A549 (cell line): ENCODE data around the gene DTD2. TPM values are rescaled to one million over a fixed set of nuclear protein-coding genes. Genes with fewer than 3 reads are reported as not detected.
"Not testable (repeated sequence)": the region's sequence is repeated elsewhere in the genome, so short reads cannot be mapped to it uniquely, and the experiment has no call there.

ENCODE experiments used
- ATAC-seq, 2 experiments: fragments of 200-7000 bp in 1 of 2; fragments of >200 bp in 1 of 2; cut with Nextera tagmentation in 1 of 2; cut with Tn5 transposase in 1 of 2; 3 replicates each; pipeline versions ENCODE4 v1.8.0 to v1.9.1; 2018 to 2020; ENCODE audit warnings: mild to moderate bottlenecking in 1 of 2, moderate library complexity in 1 of 2
- CTCF ChIA-PET: fragments of 300-600 bp; sonication (Branson Sonifier 250); formaldehyde crosslinking; extraction: SDS; loops from one replicate; lab custom pipeline; 2021; ENCODE audit warnings: antibody characterized with exemption, inconsistent platforms; lab: Yijun Ruan, JAX
- POLR2A ChIA-PET: fragments of 350-600 bp; formaldehyde crosslinking; extraction: SDS; loops from one replicate; lab custom pipeline; 2021; ENCODE audit warnings: antibody characterized with exemption, inconsistent platforms; lab: Yijun Ruan, JAX
- DNase-seq, 2 experiments: peaks; one replicate each; pipeline versions ENCODE4 v3.0.0 to v3.0.0-alpha.2; 2011 to 2016; ENCODE audit warnings: low read depth in 1 of 2, low spot score in 1 of 2
- FAIRE-seq: peaks from 2 replicates; lab custom pipeline; 2011; peaks lifted over from hg19 to GRCh38; lab: Jason Lieb, UNC
- H3K27ac ChIP-seq, 2 experiments: fragments of >200 bp; sonication (Bioruptor Twin); formaldehyde crosslinking; 3 replicates each; pipeline ENCODE4 v1.5.1; 2016 to 2017
- H3K4me1 ChIP-seq: fragments of >200 bp; sonication (Bioruptor Twin); formaldehyde crosslinking; 3 replicates; pipeline ENCODE4 v1.6.1; 2016
- H3K4me2 ChIP-seq: fragments of >200 bp; sonication (Bioruptor Twin); formaldehyde crosslinking; 3 replicates; pipeline ENCODE4 v1.6.1; 2016
- H3K4me3 ChIP-seq: fragments of >200 bp; sonication (Bioruptor Twin); formaldehyde crosslinking; 3 replicates; pipeline ENCODE4 v1.5.1; 2016
- H3K9me3 ChIP-seq: fragments of >200 bp; sonication (Bioruptor Twin); formaldehyde crosslinking; 3 replicates; pipeline ENCODE4 v1.6.1; 2016
- CBX2 ChIP-seq: fragments of 200-600 bp; sonication (generic); IDR thresholded peaks from 2 replicates; pipeline ENCODE4 v1.6.1; 2016; ENCODE audit warnings: low read depth, mild to moderate bottlenecking, borderline replicate concordance
- CBX8 ChIP-seq: fragments of 200-600 bp; sonication (generic); IDR thresholded peaks from 2 replicates; pipeline ENCODE4 v1.6.1; 2016
- CEBPB ChIP-seq, 2 experiments: fragments of >200 bp in 1 of 2; sonication (Bioruptor Twin) in 1 of 2; formaldehyde crosslinking in 1 of 2; IDR thresholded peaks; 2 replicates each; pipeline ENCODE4 v1.6.1; 2012 to 2016
- EHF ChIP-seq: fragments of 250-450 bp; sonication (Bioruptor Pico); IDR thresholded peaks from 2 replicates; pipeline ENCODE4 v1.5.0; 2020; ENCODE audit warnings: mild to moderate bottlenecking
- EHMT2 ChIP-seq: fragments of 200-600 bp; sonication (generic); IDR thresholded peaks from 2 replicates; pipeline ENCODE4 v1.6.1; 2016; ENCODE audit warnings: antibody characterized with exemption, low read depth, mild to moderate bottlenecking, moderate library complexity
- ESRRA ChIP-seq: fragments of 150-350 bp; IDR thresholded peaks from 2 replicates; pipeline ENCODE4 v1.6.1; 2014; ENCODE audit warnings: mild to moderate bottlenecking, low read length, borderline replicate concordance
- GATA3 ChIP-seq: IDR thresholded peaks from 2 replicates; pipeline ENCODE4 v1.6.1; 2012; ENCODE audit warnings: borderline replicate concordance
- HDAC2 ChIP-seq: fragments of 200-600 bp; sonication (generic); IDR thresholded peaks from 2 replicates; pipeline ENCODE4 v1.6.1; 2016
- HOXA7 ChIP-seq: fragments of 250-450 bp; sonication (Bioruptor Pico); IDR thresholded peaks from 2 replicates; pipeline ENCODE4 v1.5.0; 2020; ENCODE audit warnings: mild to moderate bottlenecking, moderate library complexity
- HOXB13 ChIP-seq: fragments of 250-450 bp; sonication (Bioruptor Pico); IDR thresholded peaks from 2 replicates; pipeline ENCODE4 v1.5.0; 2020; ENCODE audit warnings: low read depth, mild to moderate bottlenecking, moderate library complexity
- JUNB ChIP-seq: fragments of >200 bp; sonication (Bioruptor Twin); formaldehyde crosslinking; IDR thresholded peaks from 2 replicates; pipeline ENCODE4 v1.6.1; 2016
- KDM1A ChIP-seq: fragments of 200-600 bp; sonication (generic); IDR thresholded peaks from 2 replicates; pipeline ENCODE4 v1.6.1; 2016; ENCODE audit warnings: low read depth, mild to moderate bottlenecking
- KDM5A ChIP-seq: fragments of 200-600 bp; sonication (generic); IDR thresholded peaks from 2 replicates; pipeline ENCODE4 v1.6.1; 2016; ENCODE audit warnings: antibody characterized with exemption, mild to moderate bottlenecking
- MAX ChIP-seq: IDR thresholded peaks from 2 replicates; pipeline ENCODE4 v1.6.1; 2012
- NFE2L2 ChIP-seq: fragments of 150-350 bp; conservative IDR thresholded peaks from 2 replicates; pipeline ENCODE4 v1.6.1; 2014; ENCODE audit warnings: low read length
- NPAS2 ChIP-seq: fragments of 250-450 bp; sonication (Bioruptor Pico); IDR thresholded peaks from 2 replicates; pipeline ENCODE4 v1.8.0; 2022; ENCODE audit warnings: mild to moderate bottlenecking, moderate library complexity, borderline replicate concordance
- RAD21 ChIP-seq, 2 experiments: fragments of >200 bp in 1 of 2; sonication (Bioruptor Twin) in 1 of 2; formaldehyde crosslinking in 1 of 2; IDR thresholded peaks in 1 of 2; conservative IDR thresholded peaks in 1 of 2; 2 replicates in 1 of 2; 3 replicates in 1 of 2; pipeline ENCODE4 v1.6.1; 2012 to 2018; ENCODE audit warnings: inconsistent platforms in 1 of 2
- RCOR1 ChIP-seq: fragments of 150-350 bp; IDR thresholded peaks from 2 replicates; pipeline ENCODE4 v1.6.1; 2014; ENCODE audit warnings: antibody characterized with exemption, low read length, low read depth
- REST ChIP-seq: fragments of 200-600 bp; sonication (generic); IDR thresholded peaks from 2 replicates; pipeline ENCODE4 v1.6.1; 2016; ENCODE audit warnings: antibody characterized with exemption, mild to moderate bottlenecking, moderate library complexity
- RNF2 ChIP-seq: fragments of 200-600 bp; sonication (generic); IDR thresholded peaks from 2 replicates; pipeline ENCODE4 v1.6.1; 2016; ENCODE audit warnings: low read depth, mild to moderate bottlenecking, antibody characterized with exemption, moderate library complexity, borderline replicate concordance
- SREBF2 ChIP-seq: fragments of 450-650 bp; IDR thresholded peaks from 2 replicates; pipeline ENCODE4 v1.6.1; 2014; ENCODE audit warnings: mild to moderate bottlenecking, moderate library complexity
- TFCP2L1 ChIP-seq: fragments of 250-450 bp; sonication (Bioruptor Pico); IDR thresholded peaks from 2 replicates; pipeline ENCODE4 v1.5.0; 2021; ENCODE audit warnings: mild to moderate bottlenecking
- USF2 ChIP-seq: fragments of 450-650 bp; IDR thresholded peaks from 2 replicates; pipeline ENCODE4 v1.6.1; 2014; ENCODE audit warnings: antibody characterized with exemption
- ZC3H11A ChIP-seq: fragments of 450-650 bp; IDR thresholded peaks from 2 replicates; pipeline ENCODE4 v1.6.1; 2014; ENCODE audit warnings: antibody characterized with exemption, mild to moderate bottlenecking
- WGBS: methylation state at CpG from one replicate; pipeline ENCODE4 v1.1.6; 2017; ENCODE audit errors: missing lambda C conversion rate; 5-methylcytosine and 5-hydroxymethylcytosine counted together
- polyA plus RNA-seq, 4 experiments: library from polyadenylated mRNA; depleted of rRNA in 3 of 4; stranded (reverse); fragments of >200 nt; fragmentation: RNase III in 1 of 4; extraction: RNeasy Plus Mini Kit Qiagen cat#74134 plus additional on column Dnase treatment in 1 of 4; gene quantifications; 2 replicates in 3 of 4; 3 replicates in 1 of 4; pipeline ENCODE4 v1.2.3, GENCODE V29; 2011 to 2017
- TF ChIP-seq, protein P1 (sequence below): fragments of 150-350 bp; IDR thresholded peaks from 2 replicates; pipeline ENCODE4 v1.6.1; 2014; ENCODE audit warnings: low read depth, mild to moderate bottlenecking, low read length

DTD2 gene
- polyA plus RNA-seq, 2 of the 4 experiments (the other 2 are of a cell fraction) = 28.5 to 39.5 TPM

- no peak overlapping the region for H3K4me3 ChIP-seq
- peaks cover 29% of the 10 kb centered on the region for H3K4me1 ChIP-seq
- ChIA-PET POLR2A (interaction anchor here (4.9 kb wide), 1 partner anchor 20 kb away, joined by 58 read pairs; the partner anchor contains the start of gene HEATR5A), CTCF (no interaction called here)
- DNase-seq (no peak), FAIRE-seq (peak; percentile 68), ATAC-seq (no peak)
- H3K4me2 ChIP-seq = no peak overlapping the region
- TF ChIP-seq HOXA7 = no peak
- TF ChIP-seq TFCP2L1 (CRISPR knock-in tag) = no peak
- no peak for TF ChIP-seq HDAC2
- no peak for TF ChIP-seq CBX8
- no peak for TF ChIP-seq EHF (CRISPR knock-in tag)
- TF ChIP-seq USF2 = no peak
- no peak for TF ChIP-seq REST
- no peak for TF ChIP-seq CBX2
- TF ChIP-seq JUNB = no peak
- TF ChIP-seq CEBPB (IDR thresholded peaks at IDR 0.05) = no peak
- TF ChIP-seq KDM1A = no peak
- H3K9me3 ChIP-seq = no peaks in the 10 kb centered on the region
- H3K27ac ChIP-seq = peak overlapping the region; percentile 3 to 87; a peak in 2 of 6 replicates
- 89% methylated on average over 2 of the region's 2 CpGs for WGBS
These were observed 17.7 kb downstream of the DTD2 start for GRCh38 chr14:31439561-31439960.

DNA sequence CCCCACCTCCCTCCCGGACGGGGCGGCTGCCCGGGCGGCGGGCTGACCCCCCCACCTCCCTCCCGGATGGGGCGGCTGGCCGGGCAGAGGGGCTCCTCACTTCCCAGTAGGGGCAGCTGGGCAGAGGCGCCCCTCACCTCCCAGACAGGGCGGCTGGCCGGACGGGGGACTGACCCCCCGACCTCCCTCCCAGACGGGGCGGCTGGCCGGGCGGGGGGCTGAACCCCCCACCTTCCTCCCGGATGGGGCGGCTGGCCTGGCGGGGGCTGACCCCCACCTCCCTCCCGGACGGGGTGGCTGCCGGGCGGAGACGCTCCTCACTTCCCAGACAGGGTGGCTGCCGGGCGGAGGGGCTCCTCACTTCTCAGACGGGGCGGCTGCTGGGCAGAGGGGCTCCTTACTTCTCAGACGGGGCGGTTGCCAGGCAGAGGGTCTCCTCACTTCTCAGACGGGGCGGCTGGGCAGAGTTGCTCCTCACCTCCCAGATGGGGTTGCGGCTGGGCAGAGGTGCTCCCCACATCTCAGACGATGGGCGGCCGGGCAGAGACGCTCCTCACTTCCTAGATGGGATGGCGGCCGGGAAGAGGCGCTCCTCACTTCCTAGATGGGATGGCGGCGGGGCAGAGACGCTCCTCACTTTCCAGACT, 20.1 kb downstream of the DTD2 start:
- H3K9me3 ChIP-seq, H3K4me2 ChIP-seq, DNase-seq, ATAC-seq, POLR2A ChIA-PET, CTCF ChIA-PET, H3K4me3 ChIP-seq, H3K27ac ChIP-seq, FAIRE-seq: not testable (repeated sequence)
- WGBS = 100% methylated on average over 2 of the region's 45 CpGs
- peaks cover 20% of the 10 kb centered on the region for H3K4me1 ChIP-seq

DNA sequence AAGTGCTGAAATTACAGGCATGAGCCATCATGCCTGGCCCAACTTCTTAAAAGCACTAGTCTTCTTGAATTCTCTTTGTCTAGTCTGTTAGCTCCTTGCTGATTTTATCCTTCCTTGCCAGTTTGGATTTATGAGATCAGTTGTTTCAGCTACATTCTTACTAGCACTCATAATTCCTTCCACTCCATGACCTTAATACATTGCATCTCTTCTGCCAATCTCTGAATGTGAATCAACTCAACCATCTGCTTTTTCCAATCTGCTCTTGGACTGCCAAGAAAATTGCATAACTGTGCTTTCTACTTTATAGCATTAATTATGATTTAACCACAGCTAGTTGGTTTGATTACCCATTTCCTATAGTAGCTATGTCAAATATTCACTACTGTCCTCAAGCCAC, 22.0 kb downstream of the DTD2 start:
- peaks cover 6% of the 10 kb centered on the region; the same call in 2 of the 3 replicates for H3K4me1 ChIP-seq
- no peak overlapping the region for H3K4me2 ChIP-seq
- CTCF ChIA-PET = interaction anchor here (0.6 to 2.0 kb wide), 4 partner anchors 11 to 56 kb away, joined by 3 to 12 read pairs (median 4); partner anchors contain the start of gene HEATR5A
- FAIRE-seq (no peak), ATAC-seq (no peak), DNase-seq (no peak)
- H3K4me3 ChIP-seq = no peak overlapping the region
- POLR2A ChIA-PET = interaction anchor here (2.5 kb wide), 1 partner anchor 15 kb away, joined by 29 read pairs; the partner anchor contains the start of gene HEATR5A
- H3K27ac ChIP-seq = no peak overlapping the region
- H3K9me3 ChIP-seq = no peaks in the 10 kb centered on the region
- TF ChIP-seq SREBF2 (no peak), HOXB13 (no peak), ESRRA (no peak), EHMT2 (no peak), ZC3H11A (no peak), RNF2 (no peak), RAD21 (conservative IDR thresholded peaks at IDR 0.05 in 1 of 2, IDR thresholded peaks at IDR 0.05 in 1 of 2) (no peak), HOXA7 (no peak), KDM5A (no peak), NFE2L2 (no peak), MAX (no peak), RCOR1 (no peak), REST (no peak), GATA3 (no peak), NPAS2 (no peak)
- TF ChIP-seq, protein P1, sequence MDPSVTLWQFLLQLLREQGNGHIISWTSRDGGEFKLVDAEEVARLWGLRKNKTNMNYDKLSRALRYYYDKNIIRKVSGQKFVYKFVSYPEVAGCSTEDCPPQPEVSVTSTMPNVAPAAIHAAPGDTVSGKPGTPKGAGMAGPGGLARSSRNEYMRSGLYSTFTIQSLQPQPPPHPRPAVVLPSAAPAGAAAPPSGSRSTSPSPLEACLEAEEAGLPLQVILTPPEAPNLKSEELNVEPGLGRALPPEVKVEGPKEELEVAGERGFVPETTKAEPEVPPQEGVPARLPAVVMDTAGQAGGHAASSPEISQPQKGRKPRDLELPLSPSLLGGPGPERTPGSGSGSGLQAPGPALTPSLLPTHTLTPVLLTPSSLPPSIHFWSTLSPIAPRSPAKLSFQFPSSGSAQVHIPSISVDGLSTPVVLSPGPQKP = no peak
